ENCODE data around the gene GREM1.

Gene GREM1

DNA sequence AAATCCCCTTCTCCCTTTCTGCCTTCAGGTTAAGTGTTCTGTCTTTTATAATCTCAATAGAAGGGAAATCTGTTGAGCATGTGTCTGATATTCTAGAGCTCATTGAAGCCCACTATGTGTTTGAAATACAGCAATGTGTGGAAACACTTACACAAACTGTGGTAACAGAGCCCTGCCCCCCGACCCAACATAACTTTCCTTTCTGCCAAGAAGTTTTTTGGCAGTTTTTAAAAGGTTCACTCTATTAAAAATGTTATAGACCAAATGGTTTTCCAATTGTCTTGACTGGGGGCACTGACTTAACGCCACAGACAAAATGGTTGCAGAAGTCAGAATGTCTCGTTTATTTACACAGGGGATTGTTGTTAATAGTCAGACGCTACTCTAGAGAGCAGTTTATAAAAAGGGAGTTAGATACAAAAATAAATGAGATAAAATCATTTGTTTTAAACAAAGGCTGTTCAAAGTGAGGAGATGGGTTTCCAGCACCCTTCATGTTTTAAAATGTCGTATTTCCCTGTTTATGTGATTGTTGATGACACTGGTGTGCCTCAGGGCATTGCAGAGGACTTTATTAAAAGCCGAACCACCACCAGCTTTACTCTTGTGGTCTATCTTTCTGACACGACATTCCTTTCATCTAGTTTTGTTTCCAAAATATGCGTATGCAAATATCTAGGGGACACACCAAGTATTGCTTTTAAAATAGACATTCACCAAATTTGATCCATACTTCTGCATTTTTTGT lies 26.7 kb upstream of the GREM1 start:
- TF ChIP-seq, protein P1, sequence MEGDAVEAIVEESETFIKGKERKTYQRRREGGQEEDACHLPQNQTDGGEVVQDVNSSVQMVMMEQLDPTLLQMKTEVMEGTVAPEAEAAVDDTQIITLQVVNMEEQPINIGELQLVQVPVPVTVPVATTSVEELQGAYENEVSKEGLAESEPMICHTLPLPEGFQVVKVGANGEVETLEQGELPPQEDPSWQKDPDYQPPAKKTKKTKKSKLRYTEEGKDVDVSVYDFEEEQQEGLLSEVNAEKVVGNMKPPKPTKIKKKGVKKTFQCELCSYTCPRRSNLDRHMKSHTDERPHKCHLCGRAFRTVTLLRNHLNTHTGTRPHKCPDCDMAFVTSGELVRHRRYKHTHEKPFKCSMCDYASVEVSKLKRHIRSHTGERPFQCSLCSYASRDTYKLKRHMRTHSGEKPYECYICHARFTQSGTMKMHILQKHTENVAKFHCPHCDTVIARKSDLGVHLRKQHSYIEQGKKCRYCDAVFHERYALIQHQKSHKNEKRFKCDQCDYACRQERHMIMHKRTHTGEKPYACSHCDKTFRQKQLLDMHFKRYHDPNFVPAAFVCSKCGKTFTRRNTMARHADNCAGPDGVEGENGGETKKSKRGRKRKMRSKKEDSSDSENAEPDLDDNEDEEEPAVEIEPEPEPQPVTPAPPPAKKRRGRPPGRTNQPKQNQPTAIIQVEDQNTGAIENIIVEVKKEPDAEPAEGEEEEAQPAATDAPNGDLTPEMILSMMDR (IDR thresholded peaks at IDR 0.05; ENCODE audit: low read depth, low read length), result no peak
- DNase-seq, result no peak
- H3K27ac ChIP-seq, result no peak overlapping the region
- H3K9me3 ChIP-seq (ENCODE audit: severe bottlenecking), result no peaks in the 10 kb centered on the region
- H3K4me3 ChIP-seq (ENCODE audit: low read depth, low read length), result no peak overlapping the region
- no peaks in the 10 kb centered on the region for H3K36me3 ChIP-seq
- H3K27me3 ChIP-seq (ENCODE audit: insufficient read depth, low read depth, severe bottlenecking), result no peaks in the 10 kb centered on the region

DNA sequence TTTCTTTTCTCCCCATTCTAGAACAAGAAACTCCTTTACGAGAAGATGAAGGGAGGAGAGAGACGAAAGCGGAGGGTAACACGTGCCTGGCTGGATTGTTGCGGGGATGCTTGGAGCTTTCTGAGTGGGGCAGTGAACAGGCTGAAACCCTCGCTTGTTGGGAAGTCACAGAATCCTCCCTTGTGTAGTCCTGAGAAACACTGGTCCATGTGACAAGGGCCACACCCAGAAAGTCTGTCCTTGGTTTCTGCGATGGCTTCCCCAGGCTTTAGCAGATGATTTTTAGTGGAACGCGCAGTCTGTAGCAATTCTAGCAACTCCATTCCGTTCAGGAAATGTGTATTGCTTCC lies 26.1 kb upstream of the GREM1 start:
- Histone ChIP-seq H3K4me3 (ENCODE audit: low read depth, low read length) (no peak overlapping the region), H3K27ac (no peak overlapping the region), H3K27me3 (ENCODE audit: insufficient read depth, low read depth, severe bottlenecking) (no peaks in the 10 kb centered on the region), H3K36me3 (no peaks in the 10 kb centered on the region), H3K9me3 (ENCODE audit: severe bottlenecking) (no peaks in the 10 kb centered on the region)
- DNase-seq, result no peak
- TF ChIP-seq, protein P1 (IDR thresholded peaks at IDR 0.05; ENCODE audit: low read depth, low read length), result no peak

DNA sequence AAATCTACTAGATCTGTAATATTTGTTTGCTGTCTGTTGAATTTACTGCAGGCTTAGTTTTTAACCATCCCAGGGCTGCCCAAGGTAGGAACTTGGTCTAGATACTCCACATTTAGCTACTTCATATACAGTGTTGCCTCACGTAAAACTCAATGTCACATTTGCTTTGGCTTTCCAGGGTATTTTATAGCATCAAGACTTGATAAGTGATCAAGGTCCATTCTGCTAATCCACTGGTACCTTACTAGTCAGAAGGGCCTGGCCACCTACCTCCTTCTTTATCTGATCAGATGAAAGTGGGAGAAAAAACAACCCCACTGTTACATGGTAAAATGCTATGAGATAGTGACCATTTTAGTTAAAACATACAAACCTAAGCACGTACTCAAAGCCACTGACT lies 25.5 kb upstream of the GREM1 start:
- DNase-seq, result no peak
- no peaks in the 10 kb centered on the region for H3K9me3 ChIP-seq (ENCODE audit: severe bottlenecking)
- no peaks in the 10 kb centered on the region for H3K27me3 ChIP-seq (ENCODE audit: insufficient read depth, low read depth, severe bottlenecking)
- no peak overlapping the region for H3K4me3 ChIP-seq (ENCODE audit: low read depth, low read length)
- TF ChIP-seq, protein P1 (IDR thresholded peaks at IDR 0.05; ENCODE audit: low read depth, low read length), result no peak
- no peaks in the 10 kb centered on the region for H3K36me3 ChIP-seq
- no peak overlapping the region for H3K27ac ChIP-seq

DNA sequence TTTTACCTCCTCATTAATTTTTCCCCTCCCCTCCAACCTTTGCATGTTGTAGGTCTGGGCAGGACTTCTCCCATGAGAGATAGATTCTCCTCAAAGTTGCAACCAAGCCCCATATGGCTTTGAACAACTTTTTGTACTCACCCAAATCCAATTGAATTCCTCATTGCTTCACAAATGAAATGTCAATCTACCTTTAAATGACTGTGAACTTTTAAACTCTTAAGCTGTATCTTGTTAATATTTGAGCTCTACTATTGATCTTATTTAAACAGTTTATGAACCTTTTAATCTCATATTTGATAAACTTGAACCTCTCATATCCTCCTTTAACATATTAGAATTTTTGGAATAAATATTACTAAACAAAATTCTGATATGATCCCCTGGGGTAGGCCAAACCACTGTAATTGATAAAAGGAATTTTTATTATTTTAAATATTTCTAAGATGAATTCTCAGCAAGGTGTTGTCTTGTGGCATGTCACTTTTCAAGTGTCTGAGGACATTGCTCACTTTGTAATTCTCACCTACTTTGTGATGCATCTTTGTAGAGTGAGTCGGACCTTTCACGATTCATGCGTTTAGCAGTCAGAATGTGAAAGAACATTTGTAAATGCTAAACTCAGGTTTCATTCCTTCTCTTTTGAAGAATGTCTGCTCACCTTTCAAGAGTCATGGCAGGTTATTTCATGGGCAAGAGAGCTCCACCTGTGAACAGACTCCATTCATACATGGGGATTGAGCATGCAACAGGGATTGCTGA lies 23.4 kb upstream of the GREM1 start:
- TF ChIP-seq, protein P1 (IDR thresholded peaks at IDR 0.05; ENCODE audit: low read depth, low read length), result no peak
- Histone ChIP-seq H3K36me3 (no peaks in the 10 kb centered on the region), H3K9me3 (ENCODE audit: severe bottlenecking) (no peaks in the 10 kb centered on the region), H3K27me3 (ENCODE audit: insufficient read depth, low read depth, severe bottlenecking) (no peaks in the 10 kb centered on the region), H3K4me3 (ENCODE audit: low read depth, low read length) (no peak overlapping the region), H3K27ac (no peak overlapping the region)
- DNase-seq, result no peak

DNA sequence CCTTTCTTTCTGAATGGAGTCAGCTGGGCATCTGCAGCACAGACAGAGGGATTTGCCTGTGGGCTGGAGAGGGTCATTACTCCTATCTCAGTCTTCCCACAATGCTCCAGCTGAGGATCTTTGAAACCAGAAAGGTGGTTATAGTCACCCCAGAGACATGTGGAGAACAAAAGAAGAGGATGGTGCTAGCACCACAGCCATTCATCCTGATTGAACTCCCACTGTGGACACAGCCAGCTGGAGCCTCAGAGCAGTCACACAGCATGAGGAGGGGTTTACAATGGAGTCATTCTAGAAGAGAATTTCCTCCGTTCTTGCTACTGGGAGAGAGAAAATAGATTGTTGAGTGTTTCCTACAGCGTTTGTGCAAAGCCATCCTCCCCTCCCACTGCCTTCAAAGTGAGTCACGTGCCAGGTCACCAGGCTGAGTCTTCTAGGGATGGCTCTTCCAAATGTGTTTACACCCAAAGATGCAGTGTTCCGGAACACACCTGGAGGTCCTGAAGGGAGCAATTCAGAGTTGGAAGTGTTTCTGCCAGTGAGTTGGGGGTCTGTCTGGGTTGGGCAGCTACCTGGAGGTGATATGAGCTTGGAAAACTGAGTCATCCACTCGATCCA lies 18.9 kb upstream of the GREM1 start:
- H3K27ac ChIP-seq, result no peak overlapping the region
- no peak for DNase-seq

More for the DNA sequence above, 18.9 kb upstream of the GREM1 start:
- TF ChIP-seq, protein P1 (IDR thresholded peaks at IDR 0.05; ENCODE audit: low read depth, low read length), result no peak
- Histone ChIP-seq H3K36me3 (no peaks in the 10 kb centered on the region), H3K4me3 (ENCODE audit: low read depth, low read length) (no peak overlapping the region), H3K9me3 (ENCODE audit: severe bottlenecking) (no peaks in the 10 kb centered on the region), H3K27me3 (ENCODE audit: insufficient read depth, low read depth, severe bottlenecking) (no peaks in the 10 kb centered on the region)
